A549 (cell line): Measurements from ENCODE around the gene IL17F.

ENCODE experiments used
- JUN ChIP-seq, 2 experiments: fragments of >200 bp; sonication (Bioruptor Twin); formaldehyde crosslinking; IDR thresholded peaks; 2 replicates in 1 of 2; 3 replicates in 1 of 2; pipeline ENCODE4 v1.6.1; 2016 to 2017
- MAZ ChIP-seq: fragments of 150-350 bp; IDR thresholded peaks from 2 replicates; pipeline ENCODE4 v1.6.1; 2014; ENCODE audit warnings: antibody characterized with exemption, low read depth, low read length, borderline replicate concordance
- POLR2A ChIP-seq: IDR thresholded peaks from 2 replicates; pipeline ENCODE4 v1.6.1; 2012; ENCODE audit warnings: mild to moderate bottlenecking, low read length
- RNF2 ChIP-seq: fragments of 200-600 bp; sonication (generic); IDR thresholded peaks from 2 replicates; pipeline ENCODE4 v1.6.1; 2016; ENCODE audit warnings: low read depth, mild to moderate bottlenecking, antibody characterized with exemption, moderate library complexity, borderline replicate concordance
- ZFP36 ChIP-seq: fragments of 450-650 bp; IDR thresholded peaks from 2 replicates; pipeline ENCODE4 v1.6.1; 2014; ENCODE audit warnings: borderline replicate concordance; ENCODE audit not compliant: partially characterized antibody
- TF ChIP-seq, protein P1 (sequence below): fragments of 250-450 bp; sonication (Bioruptor Pico); IDR thresholded peaks from 2 replicates; pipeline ENCODE4 v1.5.0; 2021; ENCODE audit warnings: mild to moderate bottlenecking, moderate library complexity, borderline replicate concordance
- TF ChIP-seq, protein P2 (sequence below): IDR thresholded peaks from 2 replicates; pipeline ENCODE4 v1.6.1; 2012
- TF ChIP-seq, protein P3 (sequence below): fragments of >200 bp; sonication (Bioruptor Twin); formaldehyde crosslinking; IDR thresholded peaks from 3 replicates; pipeline ENCODE4 v1.5.1; 2016
- TF ChIP-seq, protein P4 (sequence below): fragments of 200-600 bp; sonication (generic); IDR thresholded peaks from 2 replicates; pipeline ENCODE4 v1.6.1; 2016; ENCODE audit warnings: antibody characterized with exemption, mild to moderate bottlenecking, moderate library complexity

- no peak for TF ChIP-seq MAZ
- TF ChIP-seq, protein P1, sequence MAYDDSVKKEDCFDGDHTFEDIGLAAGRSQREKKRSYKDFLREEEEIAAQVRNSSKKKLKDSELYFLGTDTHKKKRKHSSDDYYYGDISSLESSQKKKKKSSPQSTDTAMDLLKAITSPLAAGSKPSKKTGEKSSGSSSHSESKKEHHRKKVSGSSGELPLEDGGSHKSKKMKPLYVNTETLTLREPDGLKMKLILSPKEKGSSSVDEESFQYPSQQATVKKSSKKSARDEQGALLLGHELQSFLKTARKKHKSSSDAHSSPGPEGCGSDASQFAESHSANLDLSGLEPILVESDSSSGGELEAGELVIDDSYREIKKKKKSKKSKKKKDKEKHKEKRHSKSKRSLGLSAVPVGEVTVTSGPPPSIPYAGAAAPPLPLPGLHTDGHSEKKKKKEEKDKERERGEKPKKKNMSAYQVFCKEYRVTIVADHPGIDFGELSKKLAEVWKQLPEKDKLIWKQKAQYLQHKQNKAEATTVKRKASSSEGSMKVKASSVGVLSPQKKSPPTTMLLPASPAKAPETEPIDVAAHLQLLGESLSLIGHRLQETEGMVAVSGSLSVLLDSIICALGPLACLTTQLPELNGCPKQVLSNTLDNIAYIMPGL (CRISPR knock-in tag): no peak
- TF ChIP-seq, protein P2, sequence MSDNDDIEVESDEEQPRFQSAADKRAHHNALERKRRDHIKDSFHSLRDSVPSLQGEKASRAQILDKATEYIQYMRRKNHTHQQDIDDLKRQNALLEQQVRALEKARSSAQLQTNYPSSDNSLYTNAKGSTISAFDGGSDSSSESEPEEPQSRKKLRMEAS: peak; percentile 90
- TF ChIP-seq, protein P3, sequence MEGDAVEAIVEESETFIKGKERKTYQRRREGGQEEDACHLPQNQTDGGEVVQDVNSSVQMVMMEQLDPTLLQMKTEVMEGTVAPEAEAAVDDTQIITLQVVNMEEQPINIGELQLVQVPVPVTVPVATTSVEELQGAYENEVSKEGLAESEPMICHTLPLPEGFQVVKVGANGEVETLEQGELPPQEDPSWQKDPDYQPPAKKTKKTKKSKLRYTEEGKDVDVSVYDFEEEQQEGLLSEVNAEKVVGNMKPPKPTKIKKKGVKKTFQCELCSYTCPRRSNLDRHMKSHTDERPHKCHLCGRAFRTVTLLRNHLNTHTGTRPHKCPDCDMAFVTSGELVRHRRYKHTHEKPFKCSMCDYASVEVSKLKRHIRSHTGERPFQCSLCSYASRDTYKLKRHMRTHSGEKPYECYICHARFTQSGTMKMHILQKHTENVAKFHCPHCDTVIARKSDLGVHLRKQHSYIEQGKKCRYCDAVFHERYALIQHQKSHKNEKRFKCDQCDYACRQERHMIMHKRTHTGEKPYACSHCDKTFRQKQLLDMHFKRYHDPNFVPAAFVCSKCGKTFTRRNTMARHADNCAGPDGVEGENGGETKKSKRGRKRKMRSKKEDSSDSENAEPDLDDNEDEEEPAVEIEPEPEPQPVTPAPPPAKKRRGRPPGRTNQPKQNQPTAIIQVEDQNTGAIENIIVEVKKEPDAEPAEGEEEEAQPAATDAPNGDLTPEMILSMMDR: no peak
- TF ChIP-seq, protein P4, sequence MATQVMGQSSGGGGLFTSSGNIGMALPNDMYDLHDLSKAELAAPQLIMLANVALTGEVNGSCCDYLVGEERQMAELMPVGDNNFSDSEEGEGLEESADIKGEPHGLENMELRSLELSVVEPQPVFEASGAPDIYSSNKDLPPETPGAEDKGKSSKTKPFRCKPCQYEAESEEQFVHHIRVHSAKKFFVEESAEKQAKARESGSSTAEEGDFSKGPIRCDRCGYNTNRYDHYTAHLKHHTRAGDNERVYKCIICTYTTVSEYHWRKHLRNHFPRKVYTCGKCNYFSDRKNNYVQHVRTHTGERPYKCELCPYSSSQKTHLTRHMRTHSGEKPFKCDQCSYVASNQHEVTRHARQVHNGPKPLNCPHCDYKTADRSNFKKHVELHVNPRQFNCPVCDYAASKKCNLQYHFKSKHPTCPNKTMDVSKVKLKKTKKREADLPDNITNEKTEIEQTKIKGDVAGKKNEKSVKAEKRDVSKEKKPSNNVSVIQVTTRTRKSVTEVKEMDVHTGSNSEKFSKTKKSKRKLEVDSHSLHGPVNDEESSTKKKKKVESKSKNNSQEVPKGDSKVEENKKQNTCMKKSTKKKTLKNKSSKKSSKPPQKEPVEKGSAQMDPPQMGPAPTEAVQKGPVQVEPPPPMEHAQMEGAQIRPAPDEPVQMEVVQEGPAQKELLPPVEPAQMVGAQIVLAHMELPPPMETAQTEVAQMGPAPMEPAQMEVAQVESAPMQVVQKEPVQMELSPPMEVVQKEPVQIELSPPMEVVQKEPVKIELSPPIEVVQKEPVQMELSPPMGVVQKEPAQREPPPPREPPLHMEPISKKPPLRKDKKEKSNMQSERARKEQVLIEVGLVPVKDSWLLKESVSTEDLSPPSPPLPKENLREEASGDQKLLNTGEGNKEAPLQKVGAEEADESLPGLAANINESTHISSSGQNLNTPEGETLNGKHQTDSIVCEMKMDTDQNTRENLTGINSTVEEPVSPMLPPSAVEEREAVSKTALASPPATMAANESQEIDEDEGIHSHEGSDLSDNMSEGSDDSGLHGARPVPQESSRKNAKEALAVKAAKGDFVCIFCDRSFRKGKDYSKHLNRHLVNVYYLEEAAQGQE: no peak
- no peak for TF ChIP-seq RNF2
- TF ChIP-seq JUN (IDR thresholded peaks at IDR 0.05): peak in 1 of 2 experiments; percentile 64; a peak in 2 of 5 replicates
- peak; percentile 59 for TF ChIP-seq POLR2A
- TF ChIP-seq ZFP36: no peak
These were observed 40.3 kb upstream of the IL17F start, which contains the start of gene MCM3 for GRCh38 chr6:52284460-52285176.
